ENCODE measurements around the gene TM4SF20.

Gene TM4SF20, protein sequence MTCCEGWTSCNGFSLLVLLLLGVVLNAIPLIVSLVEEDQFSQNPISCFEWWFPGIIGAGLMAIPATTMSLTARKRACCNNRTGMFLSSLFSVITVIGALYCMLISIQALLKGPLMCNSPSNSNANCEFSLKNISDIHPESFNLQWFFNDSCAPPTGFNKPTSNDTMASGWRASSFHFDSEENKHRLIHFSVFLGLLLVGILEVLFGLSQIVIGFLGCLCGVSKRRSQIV

DNA sequence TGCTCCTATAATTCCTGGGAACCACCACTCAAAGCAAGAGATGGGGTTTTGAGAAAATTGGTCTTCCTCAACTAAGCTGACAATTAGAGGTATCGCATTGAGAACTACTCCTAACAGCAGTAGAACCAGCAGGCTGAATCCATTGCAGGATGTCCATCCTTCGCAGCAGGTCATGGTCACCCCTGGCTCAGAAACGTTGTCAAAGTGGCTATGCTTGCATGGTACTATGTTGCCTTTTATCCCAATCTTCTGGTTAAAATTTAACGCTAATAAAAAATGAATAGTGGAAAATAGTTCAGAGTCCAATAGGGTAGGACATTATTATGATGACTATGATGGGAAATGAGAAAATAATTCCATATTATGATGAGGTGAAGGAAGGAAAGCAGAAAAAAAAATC lies at the start of gene TM4SF20:
TSS of gene TM4SF20 (minus strand) at position 212 of the 400 bp plus-strand sequence. CDS start at position 174, 38 bp downstream.
- no peak for DNase-seq (ENCODE audit: low read depth, low spot score)

DNA sequence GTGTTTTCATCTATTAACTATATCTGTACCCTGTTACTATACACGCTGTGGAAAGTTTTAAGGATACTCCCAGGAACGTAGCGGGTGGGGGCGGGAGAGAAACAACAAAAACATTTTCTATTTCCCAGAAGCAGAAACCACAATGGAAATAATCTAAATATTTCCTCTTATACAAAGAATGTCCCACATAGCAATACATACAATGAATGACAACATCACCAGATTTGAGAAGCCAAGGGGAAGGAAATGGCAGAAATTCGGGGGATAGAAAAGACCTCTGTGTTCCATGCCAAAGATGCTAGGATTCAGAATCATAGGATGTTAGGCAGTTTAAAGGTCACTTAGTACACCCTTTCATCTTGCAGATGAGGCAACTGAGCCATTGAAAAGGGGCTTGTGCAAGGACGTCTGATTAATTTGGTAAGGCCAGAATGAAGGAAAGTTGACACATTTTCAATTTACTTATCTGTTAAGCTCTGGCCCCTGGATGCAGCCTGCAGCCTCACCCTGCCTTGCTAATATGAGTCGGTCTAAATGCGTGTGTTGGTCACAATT lies 49.7 kb upstream of the TM4SF20 start:
- no peak for DNase-seq (ENCODE audit: low read depth, low spot score)

DNA sequence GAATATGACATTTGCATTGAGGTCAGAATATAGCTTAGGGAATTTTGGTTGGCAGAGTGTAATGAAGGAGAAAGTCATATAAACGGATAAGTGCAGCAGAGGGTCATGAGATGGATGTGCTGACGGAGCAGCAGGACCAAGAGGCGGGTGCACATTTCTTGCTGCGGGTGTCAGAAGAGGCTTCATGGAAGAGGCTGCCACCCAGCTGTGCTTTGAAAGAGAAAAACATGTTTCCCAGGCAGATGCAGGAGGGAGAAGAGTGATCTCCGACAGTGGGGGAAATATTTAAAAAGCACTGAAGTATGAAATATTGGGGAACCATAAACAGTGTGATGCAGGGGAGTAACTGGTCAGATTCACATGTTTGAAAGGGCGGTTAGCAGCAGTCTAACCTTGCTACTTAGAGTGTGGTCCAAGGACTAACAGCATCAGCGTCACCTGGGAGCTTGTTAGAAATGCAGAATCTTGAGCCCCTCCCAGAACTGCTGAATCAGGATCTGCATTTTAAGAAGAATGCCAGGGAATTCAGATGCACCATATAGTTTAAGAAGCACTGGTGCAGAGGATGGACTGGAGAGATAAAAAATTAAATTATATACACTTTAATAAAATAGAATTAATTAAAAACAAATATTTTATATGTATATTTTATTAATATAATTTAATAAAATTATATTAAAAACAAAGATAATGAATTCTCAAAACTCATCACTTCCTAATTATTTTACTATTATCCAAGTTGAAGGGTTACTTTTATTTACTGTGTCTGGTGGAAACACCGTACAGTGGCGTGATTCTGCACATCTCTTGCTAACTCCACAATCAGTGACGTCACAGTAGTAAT lies 44.8 kb upstream of the TM4SF20 start:
- no peak for DNase-seq (ENCODE audit: low read depth, low spot score)

DNA sequence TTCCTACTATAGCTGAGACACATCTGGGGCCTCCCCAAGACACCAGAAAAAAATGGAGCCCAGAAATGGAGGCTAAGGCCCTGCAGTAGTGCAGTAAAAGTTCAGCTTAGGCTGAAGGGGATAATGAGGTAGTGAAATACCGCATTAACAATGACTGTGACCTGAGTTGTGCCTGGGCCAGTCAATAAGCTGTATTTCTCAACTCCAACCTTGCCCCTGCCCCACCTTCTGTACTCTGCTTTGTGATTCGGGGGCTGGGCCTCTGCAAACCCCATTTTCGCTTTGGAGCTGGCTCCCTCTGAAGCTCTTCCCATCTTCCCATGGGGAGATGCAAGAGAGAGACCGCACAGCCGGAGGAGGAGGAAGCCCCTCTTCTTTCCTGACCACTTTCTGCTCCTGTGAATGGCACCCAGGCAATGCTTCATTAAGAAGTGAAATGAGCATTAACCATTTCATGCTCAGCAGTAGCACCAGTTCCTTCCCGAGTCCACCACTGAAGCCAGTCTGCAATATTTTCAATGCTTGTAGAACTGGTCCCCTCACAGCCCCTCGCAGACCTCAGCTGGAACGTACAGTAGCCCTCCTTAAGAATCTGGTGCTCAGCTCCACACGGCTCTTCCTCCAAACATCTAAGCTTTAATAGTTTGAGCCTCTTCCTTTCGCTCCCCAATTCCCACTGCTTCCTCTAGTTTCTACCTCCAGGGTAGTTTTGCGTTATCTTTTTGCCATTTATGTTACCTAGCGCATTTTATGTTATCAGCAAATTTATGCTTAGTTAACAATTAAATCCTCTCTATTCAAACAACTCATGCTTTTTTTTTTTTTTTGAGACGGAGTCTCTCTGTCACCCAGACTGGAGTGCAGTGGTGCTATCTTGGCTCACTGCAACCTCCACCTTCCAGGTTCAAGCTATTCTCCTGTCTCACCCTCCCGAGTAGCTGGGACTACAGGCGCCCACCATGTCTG lies 41.3 kb upstream of the TM4SF20 start:
- no peak for DNase-seq (ENCODE audit: low read depth, low spot score)

DNA sequence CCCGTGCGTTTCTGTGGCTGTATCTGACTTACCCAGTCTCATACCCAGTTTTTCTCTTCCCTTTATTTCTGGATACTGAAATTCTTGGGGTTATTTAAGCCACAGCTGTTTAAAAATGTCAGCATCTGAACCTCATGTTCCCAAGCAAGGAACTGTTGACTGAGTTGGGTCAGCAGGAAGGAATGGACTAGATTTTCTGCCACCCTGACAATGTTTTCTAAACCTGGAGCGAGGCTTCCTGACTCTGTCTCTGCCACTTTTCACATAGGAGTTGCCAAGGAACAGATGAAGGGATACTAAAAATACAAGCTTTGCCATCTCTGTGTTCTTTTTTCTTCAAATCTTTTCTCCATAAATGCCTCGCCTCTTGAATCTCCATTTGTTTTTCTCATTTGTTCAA lies 37.6 kb upstream of the TM4SF20 start:
- no peak for DNase-seq (ENCODE audit: low read depth, low spot score)

DNA sequence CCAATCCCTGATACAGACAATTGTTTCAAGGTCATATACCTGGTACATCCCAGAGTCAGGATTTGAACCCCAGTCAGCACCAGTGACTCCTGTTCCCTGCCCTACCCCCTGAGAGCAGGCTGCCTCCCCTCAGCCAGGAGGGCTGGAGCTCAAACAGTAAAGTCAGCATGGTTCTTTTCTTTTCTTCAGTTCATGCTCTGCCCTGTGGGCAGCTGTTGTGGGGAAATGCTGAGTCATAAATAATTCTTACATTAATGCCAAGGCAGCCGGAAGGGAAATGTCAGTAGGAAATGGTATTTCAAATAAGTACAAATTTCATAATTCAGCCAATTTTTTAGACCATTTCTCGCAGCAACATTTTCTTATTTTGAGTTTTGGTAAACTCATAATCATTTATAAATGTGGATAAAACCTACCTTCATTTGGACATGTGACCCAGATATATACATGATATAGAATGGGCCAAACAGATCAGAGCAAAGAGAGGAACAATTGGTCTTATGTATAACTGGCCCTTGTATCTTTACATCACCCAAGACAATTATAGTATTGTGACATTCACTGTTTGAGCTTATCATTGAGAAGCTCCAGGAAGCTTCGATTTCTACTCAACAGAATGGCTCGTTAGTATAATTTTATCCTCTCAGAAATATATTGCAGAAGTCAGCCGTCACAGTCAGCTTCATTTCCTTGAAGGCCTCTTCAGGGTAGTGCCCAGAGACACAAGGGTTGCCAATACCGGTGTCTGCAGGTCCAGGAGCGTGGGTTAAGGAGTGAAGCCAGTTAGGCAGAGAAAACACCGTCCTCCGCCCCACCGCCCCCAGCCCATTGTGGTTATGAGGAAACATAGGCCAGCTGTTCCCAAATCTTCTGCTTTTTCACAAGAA lies 36.7 kb upstream of the TM4SF20 start:
- no peak for DNase-seq (ENCODE audit: low read depth, low spot score)

DNA sequence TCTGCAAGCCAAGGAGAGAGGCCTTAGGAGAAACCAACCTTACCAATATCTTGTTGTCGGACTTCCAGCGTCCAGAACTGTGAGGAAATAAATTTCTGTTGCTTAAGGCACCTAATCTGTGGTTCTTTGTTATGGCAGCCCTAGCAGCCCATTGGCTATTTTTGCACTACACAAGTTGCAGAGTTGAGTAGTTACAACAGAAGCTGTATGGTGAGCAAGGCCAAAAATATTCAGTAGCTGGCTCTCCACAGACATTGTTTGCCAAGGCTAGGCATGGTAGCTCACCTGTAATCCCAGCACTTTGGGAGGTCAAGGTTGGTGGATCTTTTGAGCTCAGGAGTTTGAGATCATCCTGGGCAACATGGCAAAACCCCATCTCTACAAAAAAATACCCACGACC lies 35.7 kb upstream of the TM4SF20 start:
- no peak for DNase-seq (ENCODE audit: low read depth, low spot score)

DNA sequence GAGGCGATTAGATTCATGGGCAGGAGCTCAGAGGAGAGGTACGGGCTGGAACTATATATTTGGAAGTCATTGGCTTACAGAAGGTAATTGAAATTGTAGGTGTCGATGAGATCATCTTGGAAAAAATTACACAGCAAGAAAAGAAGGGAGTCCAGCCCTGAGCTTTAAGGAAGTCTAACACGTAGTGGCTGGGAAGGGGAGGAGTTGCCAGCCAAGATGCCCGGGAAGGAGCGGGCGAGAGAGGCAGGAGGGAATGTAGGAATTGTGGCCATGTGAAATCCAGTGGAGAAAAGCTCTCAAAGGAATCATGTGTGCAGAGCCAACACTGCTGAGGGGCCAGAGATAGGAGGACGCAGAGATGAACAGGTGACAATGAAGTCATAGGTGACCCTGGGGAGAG lies 34.3 kb upstream of the TM4SF20 start:
- DNase-seq (ENCODE audit: low read depth, low spot score), result no peak

DNA sequence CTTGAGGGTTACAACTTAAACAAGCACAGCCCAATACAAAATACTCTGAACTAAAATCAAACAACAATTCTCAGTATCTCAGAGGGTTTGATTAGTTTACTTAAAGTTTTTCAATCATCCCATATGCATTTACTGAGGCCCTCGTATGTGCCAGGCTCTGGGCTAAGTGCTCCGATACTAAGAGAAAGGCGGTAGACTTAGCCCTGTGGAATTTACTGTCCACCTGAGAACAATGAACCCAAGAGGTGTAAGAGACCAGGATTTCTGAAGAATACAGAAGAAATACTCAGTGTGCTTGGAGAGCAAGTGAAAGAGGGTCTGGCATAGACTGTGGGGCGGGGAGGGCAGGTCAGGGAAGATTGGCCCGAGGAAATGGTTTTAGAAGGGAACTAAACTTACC lies 33.8 kb upstream of the TM4SF20 start:
- no peak for DNase-seq (ENCODE audit: low read depth, low spot score)

DNA sequence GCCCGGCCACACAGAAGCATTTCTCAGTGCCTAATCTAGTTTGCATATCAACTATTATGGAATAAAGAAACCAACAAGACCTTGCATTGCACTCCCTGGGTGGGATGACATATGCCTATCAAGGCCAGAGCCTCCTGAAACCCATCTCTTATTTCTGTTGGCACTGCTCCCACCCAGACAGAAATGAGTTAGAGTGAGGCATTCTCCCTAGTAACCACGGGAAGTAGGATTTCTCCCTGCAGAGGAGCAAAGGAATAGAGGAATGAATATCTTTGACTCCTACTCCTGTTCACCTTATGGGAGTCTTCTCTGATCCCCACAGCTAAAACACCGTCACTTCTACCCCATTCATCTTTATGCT lies 32.9 kb upstream of the TM4SF20 start:
- no peak for DNase-seq (ENCODE audit: low read depth, low spot score)

DNA sequence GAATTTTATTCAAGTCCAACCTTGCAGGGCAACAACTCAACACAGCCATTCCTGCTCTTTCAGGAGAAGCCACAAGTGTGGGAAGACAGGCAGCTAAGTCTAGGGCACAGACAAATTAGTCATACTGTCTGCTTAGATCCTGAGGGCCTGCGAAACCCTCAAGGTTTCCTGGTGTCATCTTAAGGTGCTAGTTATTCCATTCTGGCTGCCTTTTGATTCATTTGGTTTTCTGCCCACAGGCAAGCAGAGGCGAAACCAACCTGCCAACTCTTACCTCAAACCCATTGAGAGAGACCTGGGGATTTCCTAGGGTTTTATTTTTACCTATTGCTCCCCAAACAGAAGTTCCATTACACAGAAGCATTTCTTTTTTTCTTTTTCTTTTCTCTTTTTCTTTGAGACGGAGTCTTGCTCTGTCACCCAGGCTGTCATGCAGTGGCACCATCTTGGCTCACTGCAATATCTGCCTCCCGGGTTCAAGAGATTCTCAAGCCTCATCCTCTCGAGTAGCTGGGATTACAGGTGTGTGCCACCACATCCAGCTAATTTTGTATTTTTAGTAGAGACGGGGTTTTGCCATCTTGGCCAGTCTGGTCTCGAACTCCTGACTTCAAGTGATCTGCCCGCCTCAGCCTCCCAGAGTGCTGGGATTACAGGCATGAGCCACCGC lies 32.3 kb upstream of the TM4SF20 start:
- DNase-seq (ENCODE audit: low read depth, low spot score), result no peak

DNA sequence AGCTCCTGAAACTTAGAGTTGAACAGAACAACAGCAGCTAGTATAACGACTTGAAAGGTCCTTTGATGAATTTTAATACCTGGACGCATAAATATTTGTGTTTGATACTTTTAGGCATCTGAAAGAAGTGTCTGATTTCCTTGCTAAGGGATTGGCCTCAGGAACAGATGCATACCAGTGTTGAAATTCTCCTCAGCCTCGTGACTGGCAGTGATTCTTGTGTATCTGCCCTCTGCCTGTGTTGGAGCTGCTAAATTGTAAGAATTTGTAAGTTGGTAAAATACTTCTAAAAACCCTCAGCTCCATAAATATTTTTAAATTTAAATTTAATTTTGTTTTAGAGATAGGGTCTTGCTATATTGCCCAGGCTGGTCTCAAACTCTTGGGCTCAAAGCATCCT lies 31.1 kb upstream of the TM4SF20 start:
- DNase-seq (ENCODE audit: low read depth, low spot score), result no peak

DNA sequence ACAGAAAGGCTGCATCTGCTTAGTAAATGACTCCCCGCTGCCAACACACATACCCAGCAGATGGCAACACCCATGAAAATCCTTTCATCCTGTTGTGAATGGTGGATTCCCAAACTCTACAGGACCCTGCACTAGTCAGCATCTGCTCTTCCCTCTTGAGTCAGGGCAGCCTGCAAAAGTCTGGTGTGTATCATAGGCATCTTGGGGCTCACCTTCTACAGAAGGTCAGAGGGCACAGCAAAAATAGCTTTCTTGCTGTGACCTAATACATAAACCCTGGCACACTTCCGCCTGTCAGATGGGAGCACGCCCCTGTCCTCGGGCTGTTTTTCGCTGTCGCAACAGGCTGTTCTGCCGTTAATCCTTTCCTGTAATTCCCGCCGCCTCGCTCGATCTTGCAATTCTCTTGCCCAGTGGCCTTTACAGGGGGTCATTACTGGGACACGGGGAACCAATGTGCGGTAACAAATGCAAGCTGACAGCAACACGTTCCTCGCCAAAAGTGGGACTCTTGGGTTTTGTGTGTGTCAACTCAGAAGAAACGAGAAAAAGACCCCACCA lies 28.6 kb upstream of the TM4SF20 start:
- no peak for DNase-seq (ENCODE audit: low read depth, low spot score)

DNA sequence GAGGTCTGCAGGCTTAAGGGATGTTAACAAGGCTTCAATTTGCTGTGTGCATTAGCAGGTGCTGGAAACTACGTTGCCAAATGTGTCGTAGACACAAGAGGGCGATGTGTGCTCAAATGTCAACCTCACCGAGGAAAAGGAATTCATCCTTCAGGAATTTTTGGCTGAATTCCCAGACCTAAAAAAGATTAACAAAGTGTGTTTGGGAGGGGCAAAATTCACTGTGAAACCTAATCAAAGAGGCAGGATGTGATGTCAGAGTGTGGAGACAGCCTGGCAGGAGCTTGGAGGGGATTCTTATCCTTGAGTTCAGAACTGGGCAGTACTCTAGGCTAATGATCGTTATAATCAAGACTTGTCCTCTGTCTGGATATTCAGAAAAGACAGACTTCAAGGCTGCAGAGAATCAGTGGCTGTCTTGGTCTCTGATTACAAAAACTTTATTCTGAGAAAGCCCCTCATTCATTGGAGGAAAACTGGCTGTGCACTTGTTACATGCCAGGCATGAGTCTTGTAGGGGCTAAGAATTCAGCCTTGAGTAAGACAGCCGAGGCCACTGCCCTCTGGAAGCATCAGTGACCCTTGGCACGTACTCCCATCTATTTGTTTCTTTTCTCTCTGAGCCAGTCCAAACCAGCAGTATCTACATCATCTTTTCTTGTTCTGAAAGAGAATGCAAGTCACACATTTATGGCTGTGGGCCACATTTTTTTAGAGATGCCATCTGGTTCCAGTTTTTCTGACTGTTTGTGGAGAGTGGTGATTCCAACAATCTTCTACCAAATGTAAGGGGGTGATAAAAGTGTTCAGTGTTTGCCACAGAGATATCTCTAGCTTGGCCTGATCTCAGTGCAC lies 27.3 kb upstream of the TM4SF20 start:
- DNase-seq (ENCODE audit: low read depth, low spot score), result peak; percentile 71

DNA sequence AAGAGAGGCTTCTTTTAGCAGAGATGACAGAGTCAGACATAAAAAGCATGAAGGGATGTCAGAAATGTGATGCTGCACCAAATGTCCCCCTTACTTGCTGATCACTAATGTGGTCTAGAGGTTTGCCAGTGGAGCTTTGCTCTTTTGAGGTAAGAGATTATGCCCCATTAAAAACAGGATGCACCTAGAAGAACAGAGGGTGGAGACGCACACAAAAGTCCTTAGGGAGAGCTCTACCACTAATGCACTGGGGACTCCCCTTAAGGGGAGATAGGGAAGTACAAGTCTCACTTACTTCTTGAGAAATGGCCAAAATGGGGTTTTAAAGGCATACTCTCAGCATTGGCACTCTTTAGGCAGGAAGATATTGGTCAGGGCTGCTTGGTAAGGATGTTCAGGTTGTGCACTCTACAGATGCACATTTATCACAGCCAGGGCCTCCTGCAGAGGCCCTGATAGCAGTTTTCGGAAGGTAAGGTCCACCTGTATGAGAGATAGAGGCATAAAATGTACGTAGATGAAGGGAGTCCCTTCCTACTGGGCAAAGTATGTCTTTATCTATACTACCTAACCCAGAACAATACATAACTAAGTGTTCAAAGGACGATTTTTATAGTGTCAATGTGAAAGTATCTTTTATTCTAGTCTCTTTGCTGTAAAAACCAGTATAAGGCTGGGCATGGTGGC lies 25.6 kb upstream of the TM4SF20 start:
- no peak for DNase-seq (ENCODE audit: low read depth, low spot score)

DNA sequence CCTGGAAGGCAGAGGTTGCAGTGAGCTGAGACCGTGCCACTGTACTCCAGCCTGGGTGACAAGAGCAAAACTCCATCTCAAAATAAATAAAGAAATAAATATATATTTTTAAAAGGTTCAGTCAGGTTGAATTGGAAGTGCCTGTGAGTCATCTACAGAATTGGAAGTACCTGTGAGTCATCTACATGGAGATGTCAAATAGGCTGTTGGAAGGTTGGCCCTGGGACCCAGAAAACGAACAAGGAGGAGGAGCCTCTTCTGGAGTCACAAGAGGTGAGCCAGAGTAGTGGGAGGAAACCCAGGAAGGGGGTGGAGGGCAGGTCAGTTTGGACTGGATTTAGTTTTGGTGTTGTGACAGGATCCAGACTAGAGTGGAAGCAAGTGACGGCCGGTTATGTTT lies 23.9 kb upstream of the TM4SF20 start:
- DNase-seq (ENCODE audit: low read depth, low spot score), result no peak

DNA sequence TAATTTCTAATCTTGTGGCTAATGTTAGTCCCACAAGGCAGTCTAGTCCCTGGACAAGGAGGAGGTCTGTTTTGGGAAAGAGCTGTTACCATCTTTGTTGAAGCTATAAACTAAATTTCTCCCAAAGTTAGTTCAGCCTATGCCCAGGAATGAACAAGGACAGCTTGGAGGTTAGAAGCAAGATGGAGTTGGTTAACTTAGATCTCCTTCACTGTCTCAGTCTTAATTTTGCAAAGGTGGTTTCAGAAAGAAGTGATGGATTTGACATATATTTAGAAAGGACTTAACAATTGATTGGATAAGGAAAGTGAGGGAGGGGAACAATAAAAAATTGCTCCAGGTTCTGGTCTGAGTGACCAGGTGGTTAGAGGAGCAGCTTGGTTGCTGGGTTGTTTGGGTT lies 23.2 kb upstream of the TM4SF20 start:
- DNase-seq (ENCODE audit: low read depth, low spot score), result no peak

DNA sequence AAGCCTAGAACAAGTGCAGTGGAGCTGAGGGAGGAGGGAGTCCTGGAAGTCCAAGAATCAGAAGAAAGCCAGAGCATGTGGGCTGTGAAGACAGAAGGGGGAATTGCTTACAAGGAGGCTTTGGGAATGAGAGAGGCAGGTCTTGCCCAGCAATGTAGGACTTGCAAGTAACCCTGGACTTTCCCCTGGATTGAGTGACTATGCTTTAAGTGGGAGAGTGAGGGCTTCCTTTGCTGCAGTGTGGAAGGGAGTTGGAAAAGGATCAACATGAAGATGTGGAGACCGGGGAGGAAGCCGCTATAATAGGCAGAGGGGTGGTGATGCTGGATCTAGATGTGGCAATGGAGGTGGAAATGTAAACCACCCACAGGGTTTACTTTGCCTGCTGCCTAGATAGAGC lies 22.4 kb upstream of the TM4SF20 start:
- no peak for DNase-seq (ENCODE audit: low read depth, low spot score)

All from iPS DF 19.7 (cell line).